Mucosa of rectum (tissue), 2 donors: ENCODE data around the gene B4GALNT4.
"Not testable (repeated sequence)": the region's sequence is repeated elsewhere in the genome, so short reads cannot be mapped to it uniquely, and the experiment has no call there.

Source experiments
- H3K27ac ChIP-seq, 2 donors: one replicate each; pipeline ENCODE4 v1.7.0; 2013; ENCODE audit warnings: inconsistent platforms in 2 of 2, low read depth in 2 of 2, low read length in 2 of 2
- H3K27me3 ChIP-seq, 2 donors: one replicate each; pipeline ENCODE4 v1.7.0; 2013; ENCODE audit warnings: low read length in 2 of 2; ENCODE audit not compliant: control insufficient read depth in 2 of 2, insufficient read depth in 2 of 2
- H3K36me3 ChIP-seq, 2 donors: one replicate each; pipeline ENCODE4 v1.7.0; 2013; ENCODE audit warnings: low read length in 2 of 2; ENCODE audit not compliant: control insufficient read depth in 2 of 2, insufficient read depth in 2 of 2
- H3K4me1 ChIP-seq, 2 donors: one replicate each; pipeline ENCODE4 v1.7.0; 2013; ENCODE audit warnings: low read length in 2 of 2, mild to moderate bottlenecking in 1 of 2; ENCODE audit not compliant: control insufficient read depth in 2 of 2, insufficient read depth in 2 of 2
- H3K4me3 ChIP-seq, 2 donors: one replicate each; pipeline ENCODE4 v1.7.0; 2013; ENCODE audit warnings: low read length in 2 of 2
- H3K9ac ChIP-seq, 2 donors: one replicate each; pipeline ENCODE4 v1.7.0; 2013; ENCODE audit warnings: low read length in 2 of 2, low read depth in 1 of 2, mild to moderate bottlenecking in 1 of 2
- H3K9me3 ChIP-seq, 2 donors: one replicate each; pipeline ENCODE4 v1.7.0; 2013; ENCODE audit warnings: low read length in 2 of 2; ENCODE audit not compliant: control insufficient read depth in 2 of 2
- donor health status: healthy.
- donor health status: Normal muscosa, but diverticular disease.

B4GALNT4 gene, protein sequence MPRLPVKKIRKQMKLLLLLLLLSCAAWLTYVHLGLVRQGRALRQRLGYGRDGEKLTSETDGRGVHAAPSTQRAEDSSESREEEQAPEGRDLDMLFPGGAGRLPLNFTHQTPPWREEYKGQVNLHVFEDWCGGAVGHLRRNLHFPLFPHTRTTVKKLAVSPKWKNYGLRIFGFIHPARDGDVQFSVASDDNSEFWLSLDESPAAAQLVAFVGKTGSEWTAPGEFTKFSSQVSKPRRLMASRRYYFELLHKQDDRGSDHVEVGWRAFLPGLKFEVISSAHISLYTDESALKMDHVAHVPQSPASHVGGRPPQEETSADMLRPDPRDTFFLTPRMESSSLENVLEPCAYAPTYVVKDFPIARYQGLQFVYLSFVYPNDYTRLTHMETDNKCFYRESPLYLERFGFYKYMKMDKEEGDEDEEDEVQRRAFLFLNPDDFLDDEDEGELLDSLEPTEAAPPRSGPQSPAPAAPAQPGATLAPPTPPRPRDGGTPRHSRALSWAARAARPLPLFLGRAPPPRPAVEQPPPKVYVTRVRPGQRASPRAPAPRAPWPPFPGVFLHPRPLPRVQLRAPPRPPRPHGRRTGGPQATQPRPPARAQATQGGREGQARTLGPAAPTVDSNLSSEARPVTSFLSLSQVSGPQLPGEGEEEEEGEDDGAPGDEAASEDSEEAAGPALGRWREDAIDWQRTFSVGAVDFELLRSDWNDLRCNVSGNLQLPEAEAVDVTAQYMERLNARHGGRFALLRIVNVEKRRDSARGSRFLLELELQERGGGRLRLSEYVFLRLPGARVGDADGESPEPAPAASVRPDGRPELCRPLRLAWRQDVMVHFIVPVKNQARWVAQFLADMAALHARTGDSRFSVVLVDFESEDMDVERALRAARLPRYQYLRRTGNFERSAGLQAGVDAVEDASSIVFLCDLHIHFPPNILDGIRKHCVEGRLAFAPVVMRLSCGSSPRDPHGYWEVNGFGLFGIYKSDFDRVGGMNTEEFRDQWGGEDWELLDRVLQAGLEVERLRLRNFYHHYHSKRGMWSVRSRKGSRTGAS

DNA sequence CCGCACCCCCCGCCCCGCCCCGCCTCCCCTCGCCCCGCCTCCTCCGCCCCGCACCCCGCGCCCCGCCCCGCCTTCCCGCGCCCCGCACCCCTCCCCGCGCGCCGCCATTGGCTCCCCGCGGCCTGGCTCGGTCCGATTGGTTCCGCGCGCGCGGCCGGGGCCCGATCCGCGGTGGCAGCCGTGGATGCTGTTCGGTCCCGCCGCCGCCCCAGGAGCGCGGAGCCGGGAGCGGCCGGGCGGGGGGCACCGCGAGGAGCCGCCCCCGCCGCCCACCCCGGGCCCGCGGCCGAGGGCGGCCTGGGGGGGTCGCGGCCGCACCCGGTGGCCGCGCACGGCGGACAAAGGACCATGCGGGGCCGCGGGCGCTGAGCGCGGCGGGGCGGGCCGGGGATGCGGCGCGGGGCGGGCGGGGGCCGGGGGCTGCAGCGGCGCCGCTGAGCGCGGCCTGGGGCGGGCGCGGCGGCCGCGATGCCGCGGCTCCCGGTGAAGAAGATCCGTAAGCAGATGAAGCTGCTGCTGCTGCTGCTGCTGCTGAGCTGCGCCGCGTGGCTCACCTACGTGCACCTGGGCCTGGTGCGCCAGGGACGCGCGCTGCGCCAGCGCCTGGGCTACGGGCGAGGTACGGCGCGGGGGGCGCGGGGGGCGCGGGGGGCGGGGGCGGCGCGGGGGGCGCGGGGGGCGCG is at the start of gene B4GALNT4:
Gene B4GALNT4 (plus strand): TSS at position 164 of the 683 bp plus-strand sequence. CDS start 305 bp downstream, at position 469.
- Histone ChIP-seq H3K4me3 (peak within 1 kb of the TSS in 1 of 2 donors; percentile 7), H3K4me1 (peaks cover 2 to 7% of the 10 kb centered on the region in 2 donors), H3K9ac (no peak within 1 kb of the TSS), H3K9me3 (no peaks in the 10 kb centered on the region), H3K27ac (no peak within 1 kb of the TSS), H3K36me3 (no peaks in the 10 kb centered on the region), H3K27me3 (peaks cover 26 to 32% of the 10 kb centered on the region in 2 donors)

DNA sequence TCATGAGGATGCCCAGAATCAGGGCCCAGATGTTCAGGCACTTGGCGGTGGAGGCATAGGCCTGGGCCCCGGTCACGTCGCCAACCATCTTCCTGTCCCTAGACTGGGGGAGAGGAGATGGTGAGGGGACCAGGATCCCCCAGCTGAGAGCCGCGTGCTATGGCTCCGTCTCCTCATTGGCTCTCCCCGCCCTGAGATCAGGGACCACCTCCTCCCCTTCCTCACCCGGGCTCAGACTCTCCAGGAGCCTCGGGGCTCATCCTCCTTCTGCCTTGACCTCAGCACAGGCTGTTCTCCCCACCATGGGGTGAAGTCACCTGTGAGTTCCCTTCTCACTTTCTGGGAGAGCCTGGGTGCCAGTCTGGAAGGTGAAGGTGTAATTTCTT is 49.4 kb upstream of the B4GALNT4 start:
- Histone ChIP-seq H3K9ac (peak overlapping the region; percentile 74 to 89), H3K27ac (peak overlapping the region; percentile 87 to 90), H3K4me3 (peak overlapping the region; percentile 78 to 84), H3K4me1 (peaks cover 6 to 19% of the 10 kb centered on the region in 2 donors)
- H3K36me3 ChIP-seq, H3K27me3 ChIP-seq, H3K9me3 ChIP-seq: not testable (repeated sequence)

DNA sequence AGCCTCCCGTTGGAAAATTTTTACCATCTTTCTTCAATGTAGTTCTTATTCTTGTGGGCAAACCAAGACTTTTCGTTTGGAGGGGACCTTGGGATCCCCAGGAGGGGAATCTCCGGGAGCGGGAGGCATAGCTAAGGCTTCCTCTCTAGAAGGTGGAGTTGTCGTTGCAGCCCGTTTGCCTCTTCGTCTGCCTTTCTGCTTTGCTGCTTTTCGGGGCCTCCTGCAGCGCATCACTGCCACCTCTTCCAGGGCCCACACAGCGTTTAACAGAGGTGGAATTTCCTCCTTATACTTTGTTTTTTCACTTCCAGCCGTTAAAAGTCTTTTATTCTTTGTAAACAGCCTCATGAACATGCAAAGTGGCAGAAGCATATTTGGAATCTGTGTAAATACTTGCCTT is 45.1 kb upstream of the B4GALNT4 start:
- Histone ChIP-seq H3K9ac (peak overlapping the region in 1 of 2 donors; percentile 6), H3K9me3 (no peaks in the 10 kb centered on the region), H3K36me3 (no peaks in the 10 kb centered on the region), H3K4me1 (peaks cover 20 to 23% of the 10 kb centered on the region in 2 donors), H3K4me3 (no peak overlapping the region), H3K27me3 (no peaks in the 10 kb centered on the region), H3K27ac (peak overlapping the region; percentile 61 to 63)

DNA sequence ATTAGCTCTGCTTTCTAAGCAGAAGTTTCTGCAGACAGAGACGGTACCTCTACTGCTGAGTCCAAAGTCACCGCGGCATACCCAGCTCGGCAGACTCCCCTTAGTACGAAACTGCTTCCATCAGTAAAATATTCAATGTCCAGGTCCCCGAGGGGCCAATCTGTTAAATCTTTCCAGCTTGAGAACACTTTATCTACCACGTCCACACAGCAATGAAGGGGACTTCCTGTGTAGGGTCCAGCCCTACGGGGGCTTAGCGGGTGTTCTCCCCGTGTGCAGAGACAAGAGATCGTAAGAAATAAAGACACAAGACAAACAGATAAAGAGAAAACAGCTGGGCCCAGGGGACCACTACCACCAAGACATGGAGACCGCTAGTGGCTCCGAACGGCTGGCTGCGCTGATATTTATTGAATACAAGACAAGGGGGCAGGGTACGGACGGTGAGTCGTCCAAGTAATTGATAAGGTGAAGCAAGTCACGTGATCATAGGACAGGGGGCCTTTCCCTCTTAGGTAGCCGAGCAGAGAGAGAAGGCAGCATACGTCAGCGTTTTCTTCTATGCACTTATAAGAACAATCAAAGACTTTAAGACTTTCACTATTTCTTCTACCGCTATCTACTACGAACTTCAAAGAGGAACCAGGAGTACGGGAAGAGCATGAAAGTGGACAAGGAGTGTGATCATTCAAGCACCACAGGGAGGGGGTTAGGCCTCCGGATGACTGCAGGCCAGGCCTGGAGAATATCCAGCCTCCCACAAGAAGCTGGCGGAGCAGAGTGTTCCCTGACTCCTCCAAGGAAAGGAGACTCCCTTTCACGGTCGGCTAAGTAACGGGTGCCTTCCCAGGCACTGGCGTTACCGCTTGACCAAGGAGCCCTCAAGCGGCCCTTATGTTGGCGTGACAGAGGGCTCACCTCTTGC is 44.4 kb upstream of the B4GALNT4 start:
- not testable (repeated sequence) for H3K27me3 ChIP-seq, H3K36me3 ChIP-seq, H3K4me3 ChIP-seq, H3K9me3 ChIP-seq
- peak overlapping the region in 1 of 2 donors; percentile 6 for H3K9ac ChIP-seq
- peak overlapping the region; percentile 61 to 63 for H3K27ac ChIP-seq
- peaks cover 20 to 23% of the 10 kb centered on the region in 2 donors for H3K4me1 ChIP-seq

DNA sequence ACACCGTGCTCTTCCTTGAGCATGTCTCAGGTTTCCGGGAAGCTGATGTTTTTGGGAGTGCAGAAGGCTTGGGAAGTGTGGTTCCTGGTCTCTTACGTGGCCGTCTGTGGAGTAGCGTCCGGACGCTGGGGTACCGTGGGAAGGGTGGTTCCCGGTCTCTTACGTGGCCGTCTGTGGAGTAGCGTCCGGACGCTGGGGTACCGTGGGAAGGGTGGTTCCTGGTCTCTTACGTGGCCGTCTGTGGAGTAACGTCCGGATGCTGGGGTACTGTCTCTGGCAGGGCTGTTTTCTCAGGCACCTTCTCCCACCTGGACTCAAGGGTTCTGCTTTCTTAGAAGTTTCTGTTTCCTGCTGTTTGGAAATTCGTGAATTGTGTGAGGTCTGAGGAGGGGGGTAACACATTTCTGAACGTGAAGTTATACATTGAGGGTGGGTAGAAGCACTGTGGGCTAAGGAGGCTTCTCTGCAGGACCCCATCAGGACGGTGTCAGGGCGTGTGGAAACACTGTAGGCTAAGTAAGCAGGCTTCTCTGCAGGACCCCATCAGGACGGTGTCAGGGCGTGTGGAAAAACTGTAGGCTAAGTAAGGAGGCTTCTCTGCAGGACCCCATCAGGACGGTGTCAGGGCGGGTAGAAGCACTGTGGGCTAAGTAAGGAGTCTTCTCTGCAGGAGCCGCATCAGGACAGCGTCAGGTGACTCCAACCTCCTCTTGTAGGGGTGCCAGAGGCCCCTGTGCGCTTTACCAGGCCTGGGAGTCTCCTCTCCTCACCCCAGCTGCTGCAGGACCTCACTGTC is 43.3 kb upstream of the B4GALNT4 start:
- Histone ChIP-seq H3K4me3 (no peak overlapping the region), H3K9ac (peak overlapping the region; percentile 32 to 38), H3K9me3 (no peaks in the 10 kb centered on the region), H3K27ac (peak overlapping the region; percentile 67 to 85), H3K4me1 (peaks cover 17 to 19% of the 10 kb centered on the region in 2 donors), H3K27me3 (no peaks in the 10 kb centered on the region), H3K36me3 (no peaks in the 10 kb centered on the region)

DNA sequence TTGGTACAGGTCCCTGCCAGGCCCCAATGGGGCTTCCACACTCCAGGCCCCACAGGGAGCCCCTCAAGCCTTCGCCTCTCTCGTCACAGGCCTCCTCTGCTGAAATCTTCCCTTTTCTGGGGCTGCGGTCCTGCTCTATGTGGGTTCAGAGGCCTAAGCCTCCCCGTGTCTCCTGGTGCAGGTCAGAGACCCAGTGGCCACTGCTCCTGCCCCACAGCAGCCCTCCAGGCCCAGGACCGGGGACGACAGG is 42.8 kb upstream of the B4GALNT4 start:
- Histone ChIP-seq H3K4me1 (peaks cover 17 to 18% of the 10 kb centered on the region in 2 donors), H3K9me3 (no peaks in the 10 kb centered on the region), H3K9ac (peak overlapping the region; percentile 32 to 38), H3K4me3 (no peak overlapping the region), H3K27ac (peak overlapping the region; percentile 67 to 85), H3K27me3 (no peaks in the 10 kb centered on the region), H3K36me3 (no peaks in the 10 kb centered on the region)

DNA sequence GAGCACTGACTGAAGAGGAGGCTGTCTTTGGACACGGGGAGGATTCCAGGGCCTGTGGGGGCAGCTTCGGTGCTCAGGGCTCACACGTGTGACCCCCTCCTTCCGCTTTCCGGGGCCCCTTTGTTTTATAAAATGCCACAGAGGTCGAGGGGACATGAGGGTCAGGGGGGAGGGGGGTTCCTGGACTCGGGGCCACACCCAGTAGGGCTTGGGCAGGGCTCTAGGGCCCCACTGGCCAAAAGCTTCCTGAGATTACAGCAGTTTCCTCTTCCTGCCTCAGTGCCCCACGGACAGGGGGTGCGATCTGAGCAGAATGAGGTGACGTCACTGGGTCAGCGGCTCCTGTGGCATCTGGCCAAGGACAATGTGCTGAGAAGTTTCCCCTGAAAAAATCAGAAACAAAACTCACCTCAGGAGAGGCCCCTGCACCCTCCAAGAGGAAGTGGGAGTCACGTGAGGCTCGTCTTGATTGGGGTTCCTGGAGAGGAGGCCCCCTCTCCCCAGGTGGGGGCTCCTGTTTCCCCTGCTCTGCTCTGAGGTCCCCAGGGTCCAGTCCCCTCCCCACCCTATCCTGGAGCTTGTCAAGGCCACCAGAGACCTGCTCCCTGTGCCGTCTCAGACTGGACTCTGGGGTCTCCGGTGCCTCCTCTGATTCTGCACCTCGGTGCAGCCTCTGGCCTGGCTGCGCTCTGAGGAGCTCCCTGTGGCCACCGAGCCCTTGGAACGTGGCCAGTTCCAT is 42.3 kb upstream of the B4GALNT4 start:
- H3K9me3 ChIP-seq, result no peaks in the 10 kb centered on the region
- H3K36me3 ChIP-seq, result no peaks in the 10 kb centered on the region
- peak overlapping the region; percentile 32 to 38 for H3K9ac ChIP-seq
- H3K27ac ChIP-seq, result peak overlapping the region; percentile 67 to 85
- peaks cover 17 to 18% of the 10 kb centered on the region in 2 donors for H3K4me1 ChIP-seq
- no peak overlapping the region for H3K4me3 ChIP-seq
- no peaks in the 10 kb centered on the region for H3K27me3 ChIP-seq

DNA sequence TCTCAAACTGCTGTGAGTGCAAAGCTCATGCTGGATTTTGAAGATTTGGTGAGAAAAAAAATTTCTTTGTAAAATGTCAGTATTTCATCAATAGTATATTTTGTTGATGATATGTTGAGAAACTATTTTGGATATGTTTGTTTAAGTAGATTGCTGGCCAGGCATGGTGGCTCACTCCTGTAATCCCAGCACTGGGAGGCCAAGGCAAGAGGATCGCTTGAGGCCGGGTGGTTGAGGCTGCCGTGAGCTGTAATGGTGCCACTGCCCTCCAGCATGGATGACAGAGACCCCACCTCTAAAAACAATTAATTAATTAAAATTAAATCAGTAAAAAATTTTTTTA is 41.7 kb upstream of the B4GALNT4 start:
- Histone ChIP-seq H3K9ac (no peak overlapping the region), H3K27me3 (no peaks in the 10 kb centered on the region), H3K27ac (peak overlapping the region; percentile 67 to 85), H3K9me3 (no peaks in the 10 kb centered on the region), H3K4me1 (peaks cover 17 to 18% of the 10 kb centered on the region in 2 donors), H3K36me3 (no peaks in the 10 kb centered on the region), H3K4me3 (no peak overlapping the region)
